ENCODE measurements around the gene TRPM2.

- TF ChIP-seq CTCF (IDR thresholded peaks at IDR 0.05; ENCODE audit: borderline replicate concordance, extremely low read depth, low read length, poor library complexity, severe bottlenecking) (no peak), EZH2 (IDR thresholded peaks at IDR 0.05; ENCODE audit: borderline replicate concordance, low read depth, low read length, severe bottlenecking) (no peak)
Observed at GRCh38 chr21:44328242-44328895, 25.1 kb upstream of the TRPM2 start.

All from DND-41 (cell line).